H9 (cell line): ENCODE results near the gene C17orf107. TPM values are rescaled to one million over a fixed set of nuclear protein-coding genes. Genes with fewer than 3 reads are reported as not detected.
A peak's percentile ranks its signal among the peaks of the same experiment; 100 is the strongest.

Experiments
- DNase-seq: peaks from one replicate; pipeline ENCODE4 v3.0.0-alpha.2; 2017
- H2AFZ ChIP-seq: one replicate; pipeline ENCODE4 v1.6.1; 2013; ENCODE audit warnings: mild to moderate bottlenecking, low read length, control low read depth, moderate library complexity
- H2AK5ac ChIP-seq: 2 replicates; pipeline ENCODE4 v1.6.1; 2013; ENCODE audit warnings: low read length, control low read depth, mixed read lengths; ENCODE audit not compliant: insufficient read length
- H2BK120ac ChIP-seq: one replicate; pipeline ENCODE4 v1.6.1; 2013; ENCODE audit warnings: low read depth, mild to moderate bottlenecking, low read length, control low read depth, inconsistent platforms; ENCODE audit not compliant: poor library complexity, severe bottlenecking
- H2BK12ac ChIP-seq: 2 replicates; pipeline ENCODE4 v1.6.1; 2013; ENCODE audit warnings: low read length, control low read depth, mixed read lengths, low read depth; ENCODE audit not compliant: insufficient read length
- H2BK15ac ChIP-seq: 2 replicates; pipeline ENCODE4 v1.6.1; 2013; ENCODE audit warnings: low read depth, low read length, control low read depth
- H2BK20ac ChIP-seq: one replicate; pipeline ENCODE4 v1.6.1; 2013; ENCODE audit warnings: low read depth, mild to moderate bottlenecking, low read length, control low read depth, inconsistent platforms; ENCODE audit not compliant: poor library complexity, severe bottlenecking
- H2BK5ac ChIP-seq: 2 replicates; pipeline ENCODE4 v1.6.1; 2013; ENCODE audit warnings: low read length, control low read depth, mixed read lengths; ENCODE audit not compliant: insufficient read length
- H3K14ac ChIP-seq: 2 replicates; pipeline ENCODE4 v1.6.1; 2013; ENCODE audit warnings: low read length, control low read depth; ENCODE audit not compliant: insufficient read depth
- H3K18ac ChIP-seq: 2 replicates; pipeline ENCODE4 v1.6.1; 2013; ENCODE audit warnings: low read depth, mild to moderate bottlenecking, mixed read lengths, low read length, control low read depth; ENCODE audit not compliant: insufficient read length
- H3K23ac ChIP-seq: 2 replicates; pipeline ENCODE4 v1.6.1; 2013; ENCODE audit warnings: low read length, control low read depth, mixed read lengths, low read depth; ENCODE audit not compliant: insufficient read length
- H3K23me2 ChIP-seq: 2 replicates; pipeline ENCODE4 v1.6.1; 2013; ENCODE audit warnings: low read depth, mild to moderate bottlenecking, mixed read lengths, low read length, control low read depth; ENCODE audit not compliant: insufficient read length, poor library complexity, severe bottlenecking
- H3K27ac ChIP-seq: 2 replicates; pipeline ENCODE4 v1.5.1; 2013; ENCODE audit warnings: low read length, control low read depth, mixed read lengths, low read depth; ENCODE audit not compliant: insufficient read length
- H3K27me3 ChIP-seq: 2 replicates; pipeline ENCODE4 v1.6.1; 2013; ENCODE audit warnings: low read length, control low read depth, inconsistent platforms; ENCODE audit not compliant: insufficient read depth
- H3K4ac ChIP-seq: 2 replicates; pipeline ENCODE4 v1.6.1; 2013; ENCODE audit warnings: low read depth, mild to moderate bottlenecking, control low read depth, inconsistent platforms, low read length, moderate library complexity
- H3K4me1 ChIP-seq: 2 replicates; pipeline ENCODE4 v1.6.1; 2013; ENCODE audit warnings: low read length, control low read depth, inconsistent platforms; ENCODE audit not compliant: insufficient read depth
- H3K4me2 ChIP-seq: 2 replicates; pipeline ENCODE4 v1.6.1; 2013; ENCODE audit warnings: low read length, control low read depth, mixed read lengths; ENCODE audit not compliant: insufficient read length, insufficient read depth
- H3K56ac ChIP-seq: 2 replicates; pipeline ENCODE4 v1.6.1; 2013; ENCODE audit warnings: low read depth, mild to moderate bottlenecking, mixed read lengths, low read length, control low read depth; ENCODE audit not compliant: insufficient read length
- H3K79me1 ChIP-seq: 2 replicates; pipeline ENCODE4 v1.6.1; 2013; ENCODE audit warnings: low read depth, mild to moderate bottlenecking, moderate library complexity, low read length, control low read depth, inconsistent platforms; ENCODE audit not compliant: insufficient read depth, poor library complexity, severe bottlenecking
- H3K79me2 ChIP-seq: 2 replicates; pipeline ENCODE4 v1.6.1; 2013; ENCODE audit warnings: low read length, control low read depth, inconsistent platforms; ENCODE audit not compliant: insufficient read depth
- H3K9ac ChIP-seq: 2 replicates; pipeline ENCODE4 v1.6.1; 2013; ENCODE audit warnings: low read length, control low read depth, mixed read lengths; ENCODE audit not compliant: insufficient read length; ENCODE audit errors: extremely low read depth
- H3K9me3 ChIP-seq: one replicate; pipeline ENCODE4 v1.6.1; 2013; ENCODE audit warnings: low read depth, low read length, inconsistent platforms; ENCODE audit not compliant: control insufficient read depth
- H3T11ph ChIP-seq: one replicate; pipeline ENCODE4 v1.6.1; 2013; ENCODE audit warnings: mild to moderate bottlenecking, low read length, control low read depth, inconsistent platforms
- H4K20me1 ChIP-seq: one replicate; pipeline ENCODE4 v1.6.1; 2013; ENCODE audit not compliant: control insufficient read depth, insufficient read length, insufficient read depth
- H4K5ac ChIP-seq: 2 replicates; pipeline ENCODE4 v1.6.1; 2013; ENCODE audit warnings: low read depth, mild to moderate bottlenecking, mixed read lengths, low read length, control low read depth; ENCODE audit not compliant: insufficient read length
- H4K8ac ChIP-seq: replicated peaks from 2 replicates; pipeline ENCODE4 v1.6.1; 2013; ENCODE audit warnings: low read length, control low read depth, mixed read lengths, low read depth; ENCODE audit not compliant: insufficient read length
- H4K91ac ChIP-seq: 2 replicates; pipeline ENCODE4 v1.6.1; 2013; ENCODE audit warnings: low read depth, mild to moderate bottlenecking, moderate library complexity, mixed read lengths, low read length, control low read depth; ENCODE audit not compliant: insufficient read length
- H3K27ac Mint-ChIP-seq, 3 experiments: 2 replicates in 2 of 3; 3 replicates in 1 of 3; pipeline ENCODE4 v1.8.0; 2020 to 2021; ENCODE audit warnings: mixed read lengths in 3 of 3, mild to moderate bottlenecking in 1 of 3, moderate library complexity in 1 of 3
- H3K27me3 Mint-ChIP-seq: 2 replicates; pipeline ENCODE4 v1.8.0; 2021; ENCODE audit warnings: low read depth, mild to moderate bottlenecking, moderate library complexity, mixed read lengths
- H3K36me3 Mint-ChIP-seq, 3 experiments: 2 replicates in 2 of 3; 3 replicates in 1 of 3; pipeline ENCODE4 v1.8.0; 2020 to 2021; ENCODE audit warnings: low read depth in 3 of 3, mixed read lengths in 3 of 3; ENCODE audit not compliant: insufficient read depth in 1 of 3
- H3K4me1 Mint-ChIP-seq, 2 experiments: 2 replicates each; pipeline ENCODE4 v1.8.0; 2020; ENCODE audit warnings: mixed read lengths in 2 of 2
- H3K4me3 Mint-ChIP-seq, 2 experiments: 2 replicates in 1 of 2; 3 replicates in 1 of 2; pipeline ENCODE4 v1.8.0; 2020 to 2021; ENCODE audit warnings: mild to moderate bottlenecking in 2 of 2, mixed read lengths in 2 of 2, moderate library complexity in 1 of 2
- H3K9me3 Mint-ChIP-seq, 2 experiments: 2 replicates in 1 of 2; 3 replicates in 1 of 2; pipeline ENCODE4 v1.8.0; 2020; ENCODE audit warnings: mild to moderate bottlenecking in 2 of 2, mixed read lengths in 2 of 2, moderate library complexity in 1 of 2
- WGBS: extraction: QIAGEN DNeasy Blood & Tissue Kit; methylation state at CpG from one replicate; pipeline ENCODE4 v1.1.7; 2013; ENCODE audit warnings: missing lambda C conversion rate, low lambda C conversion rate, mixed read lengths; ENCODE audit not compliant: insufficient read length; ENCODE audit errors: extremely low coverage; 5-methylcytosine and 5-hydroxymethylcytosine counted together
- total RNA-seq: library from RNA; stranded (reverse); gene quantifications from 2 replicates; pipeline ENCODE4 v1.2.1, GENCODE V29; 2021
- TF ChIP-seq, protein P1 (sequence below): fragments of 200-600 bp; sonication (generic); conservative IDR thresholded peaks from 3 replicates; pipeline ENCODE4 v1.8.0; 2021; ENCODE audit warnings: antibody characterized with exemption, mild to moderate bottlenecking

Gene C17orf107
- total RNA-seq, 1 experiment from 2014 or later: 4.4 TPM

GRCh38 chr17:4908301-4908700 is 9.0 kb downstream of the C17orf107 start:
- Histone ChIP-seq H3K18ac (no peak overlapping the region), H3K23ac (no peak overlapping the region), H3K4me1 (peaks cover 1% of the 10 kb centered on the region; the same call in 1 of the 2 replicates), H3K56ac (no peak overlapping the region), H4K8ac (no peak overlapping the region), H3T11ph (no peak overlapping the region), H2BK20ac (no peak overlapping the region), H3K14ac (no peak overlapping the region), H2BK12ac (no peak overlapping the region), H2BK120ac (no peak overlapping the region), H3K27ac (no peak overlapping the region), H3K79me2 (no peaks in the 10 kb centered on the region), H3K23me2 (no peaks in the 10 kb centered on the region), H3K4ac (no peak overlapping the region), H2AFZ (no peak overlapping the region), H2AK5ac (no peak overlapping the region), H4K91ac (no peak overlapping the region), H3K79me1 (no peaks in the 10 kb centered on the region), H3K9ac (no peak overlapping the region), H2BK5ac (no peak overlapping the region), H3K27me3 (no peaks in the 10 kb centered on the region), H3K9me3 (no peaks in the 10 kb centered on the region), H3K4me2 (no peak overlapping the region), H4K5ac (no peak overlapping the region), H4K20me1 (no peaks in the 10 kb centered on the region), H2BK15ac (no peak overlapping the region)
- Mint-ChIP-seq H3K27ac (no peak overlapping the region), H3K4me3 (no peak overlapping the region), H3K27me3 (peaks cover 16% of the 10 kb centered on the region), H3K4me1 (peaks cover 9 to 12% of the 10 kb centered on the region in 2 experiments), H3K36me3 (no peaks in the 10 kb centered on the region), H3K9me3 (no peaks in the 10 kb centered on the region)
- DNase-seq: peak; percentile 84
- TF ChIP-seq, protein P1, sequence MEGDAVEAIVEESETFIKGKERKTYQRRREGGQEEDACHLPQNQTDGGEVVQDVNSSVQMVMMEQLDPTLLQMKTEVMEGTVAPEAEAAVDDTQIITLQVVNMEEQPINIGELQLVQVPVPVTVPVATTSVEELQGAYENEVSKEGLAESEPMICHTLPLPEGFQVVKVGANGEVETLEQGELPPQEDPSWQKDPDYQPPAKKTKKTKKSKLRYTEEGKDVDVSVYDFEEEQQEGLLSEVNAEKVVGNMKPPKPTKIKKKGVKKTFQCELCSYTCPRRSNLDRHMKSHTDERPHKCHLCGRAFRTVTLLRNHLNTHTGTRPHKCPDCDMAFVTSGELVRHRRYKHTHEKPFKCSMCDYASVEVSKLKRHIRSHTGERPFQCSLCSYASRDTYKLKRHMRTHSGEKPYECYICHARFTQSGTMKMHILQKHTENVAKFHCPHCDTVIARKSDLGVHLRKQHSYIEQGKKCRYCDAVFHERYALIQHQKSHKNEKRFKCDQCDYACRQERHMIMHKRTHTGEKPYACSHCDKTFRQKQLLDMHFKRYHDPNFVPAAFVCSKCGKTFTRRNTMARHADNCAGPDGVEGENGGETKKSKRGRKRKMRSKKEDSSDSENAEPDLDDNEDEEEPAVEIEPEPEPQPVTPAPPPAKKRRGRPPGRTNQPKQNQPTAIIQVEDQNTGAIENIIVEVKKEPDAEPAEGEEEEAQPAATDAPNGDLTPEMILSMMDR: no peak
- no CpG with 5 or more reads among the region's 10 CpGs for WGBS
